Liver (tissue), 9 donors: Measurements from ENCODE around the gene TOLLIP. TPM values are rescaled to one million over a fixed set of nuclear protein-coding genes. Genes with fewer than 3 reads are reported as not detected.

Experiments used
- DNase-seq: peaks from one replicate; pipeline ENCODE4 v3.0.0-alpha.2; 2017; ENCODE audit warnings: low spot score
- H3K27ac ChIP-seq, 2 donors: one replicate each; pipeline ENCODE4 v1.7.0; 2013; ENCODE audit warnings: inconsistent platforms in 2 of 2, low read length in 2 of 2, control low read depth in 1 of 2, low read depth in 1 of 2, mild to moderate bottlenecking in 1 of 2
- H3K27me3 ChIP-seq, 4 donors: one replicate each; pipeline versions ENCODE4 v1.6.1 to v1.7.0; 2013; ENCODE audit warnings: low read length in 3 of 4, inconsistent platforms in 1 of 4, mild to moderate bottlenecking in 1 of 4, moderate library complexity in 1 of 4; ENCODE audit not compliant: control insufficient read depth in 4 of 4, insufficient read depth in 4 of 4
- H3K36me3 ChIP-seq, 4 donors: one replicate each; pipeline versions ENCODE4 v1.6.1 to v1.7.0; 2013; ENCODE audit warnings: low read length in 3 of 4, mild to moderate bottlenecking in 3 of 4, low read depth in 1 of 4, moderate library complexity in 1 of 4; ENCODE audit not compliant: control insufficient read depth in 4 of 4, insufficient read depth in 3 of 4
- H3K4me1 ChIP-seq, 4 donors: one replicate each; pipeline versions ENCODE4 v1.6.1 to v1.7.0; 2013; ENCODE audit warnings: low read length in 3 of 4, mild to moderate bottlenecking in 3 of 4, moderate library complexity in 1 of 4; ENCODE audit not compliant: control insufficient read depth in 4 of 4, insufficient read depth in 4 of 4
- H3K4me3 ChIP-seq, 3 donors: one replicate each; pipeline versions ENCODE4 v1.6.1 to v1.7.0; 2013; ENCODE audit warnings: low read length in 3 of 3, control low read depth in 1 of 3, low read depth in 1 of 3, mild to moderate bottlenecking in 1 of 3
- H3K9ac ChIP-seq, 2 donors: one replicate each; pipeline ENCODE4 v1.7.0; 2013; ENCODE audit warnings: low read length in 2 of 2, mild to moderate bottlenecking in 2 of 2, moderate library complexity in 2 of 2, control low read depth in 1 of 2, low read depth in 1 of 2
- H3K9me3 ChIP-seq, 4 donors: one replicate each; pipeline versions ENCODE4 v1.6.1 to v1.7.0; 2013; ENCODE audit warnings: low read length in 3 of 4; ENCODE audit not compliant: control insufficient read depth in 4 of 4
- ATF3 ChIP-seq: IDR thresholded peaks from 2 replicates; pipeline ENCODE4 v1.6.1; 2016; ENCODE audit warnings: antibody characterized with exemption
- CTCF ChIP-seq: fragments of 150-350 bp; IDR thresholded peaks from 2 replicates; pipeline ENCODE4 v1.5.1; 2017; ENCODE audit warnings: improper control_type of control experiment, low read depth, low read length; ENCODE audit not compliant: missing input control
- EGR1 ChIP-seq, 2 donors: IDR thresholded peaks; 2 replicates each; pipeline ENCODE4 v1.6.1; 2016 to 2018; ENCODE audit warnings: antibody characterized with exemption in 2 of 2, low read depth in 2 of 2
- FOXA1 ChIP-seq: IDR thresholded peaks from 2 replicates; pipeline ENCODE4 v1.6.1; 2016; ENCODE audit warnings: antibody characterized with exemption
- FOXA2 ChIP-seq: IDR thresholded peaks from 2 replicates; pipeline ENCODE4 v1.6.1; 2016; ENCODE audit warnings: antibody characterized with exemption
- GABPA ChIP-seq, 2 donors: IDR thresholded peaks in 1 of 2; conservative IDR thresholded peaks in 1 of 2; 2 replicates each; pipeline ENCODE4 v1.6.1; 2016; ENCODE audit warnings: antibody characterized with exemption in 2 of 2, mild to moderate bottlenecking in 1 of 2, moderate library complexity in 1 of 2
- HNF4A ChIP-seq, 2 donors: conservative IDR thresholded peaks; 2 replicates each; pipeline ENCODE4 v1.6.1; 2016; ENCODE audit warnings: antibody characterized with exemption in 2 of 2, mild to moderate bottlenecking in 2 of 2
- HNF4G ChIP-seq: IDR thresholded peaks from 2 replicates; pipeline ENCODE4 v1.6.1; 2016; ENCODE audit warnings: antibody characterized with exemption
- JUND ChIP-seq, 2 donors: IDR thresholded peaks; 2 replicates each; pipeline ENCODE4 v1.6.1; 2016; ENCODE audit warnings: antibody characterized with exemption in 2 of 2
- MAX ChIP-seq: IDR thresholded peaks from 2 replicates; pipeline ENCODE4 v1.6.1; 2016; ENCODE audit warnings: antibody characterized with exemption
- NR2F2 ChIP-seq: IDR thresholded peaks from 2 replicates; pipeline ENCODE4 v1.6.1; 2016; ENCODE audit warnings: antibody characterized with exemption
- RAD21 ChIP-seq, 2 donors: IDR thresholded peaks; 2 replicates each; pipeline ENCODE4 v1.6.1; 2016; ENCODE audit warnings: antibody characterized with exemption in 2 of 2, mild to moderate bottlenecking in 2 of 2
- REST ChIP-seq: IDR thresholded peaks from 2 replicates; pipeline ENCODE4 v1.6.1; 2016; ENCODE audit warnings: antibody characterized with exemption, mild to moderate bottlenecking
- RXRA ChIP-seq, 2 donors: IDR thresholded peaks; 2 replicates each; pipeline ENCODE4 v1.6.1; 2017 to 2018; ENCODE audit warnings: antibody characterized with exemption in 2 of 2, mild to moderate bottlenecking in 1 of 2
- SP1 ChIP-seq: IDR thresholded peaks from 2 replicates; pipeline ENCODE4 v1.6.1; 2018; ENCODE audit warnings: antibody characterized with exemption, mild to moderate bottlenecking
- TAF1 ChIP-seq: conservative IDR thresholded peaks from 2 replicates; pipeline ENCODE4 v1.6.1; 2016; ENCODE audit warnings: antibody characterized with exemption, mild to moderate bottlenecking
- YY1 ChIP-seq: IDR thresholded peaks from 2 replicates; pipeline ENCODE4 v1.6.1; 2016; ENCODE audit warnings: antibody characterized with exemption, mild to moderate bottlenecking
- ZBTB33 ChIP-seq: IDR thresholded peaks from 2 replicates; pipeline ENCODE4 v1.6.1; 2016; ENCODE audit warnings: antibody characterized with exemption
- WGBS: extraction: QIAGEN DNeasy Blood & Tissue Kit; methylation state at CpG from one replicate; pipeline ENCODE4 v1.1.7; 2013; 5-methylcytosine and 5-hydroxymethylcytosine counted together
- polyA plus RNA-seq, 2 donors: library from polyadenylated mRNA; stranded (reverse) in 1 of 2; unstranded in 1 of 2; fragments of 200-250 nt in 1 of 2; fragments of >200 nt in 1 of 2; fragmentation: Nextera tagmentation in 1 of 2; extraction: Ambion mirVana in 1 of 2; gene quantifications; one replicate each; pipeline versions ENCODE4 v1.2.1 to v1.2.3, GENCODE V29; 2013 to 2015
- total RNA-seq, 2 donors: library from RNA; depleted of rRNA; stranded (reverse); fragments of >200 nt; gene quantifications; one replicate each; pipeline ENCODE4 v1.2.3, GENCODE V29; 2014
- donor health status: healthy.
- donor health status: healthy.
- donor health status: healthy.
- donor health status: healthy.
- donor health status: healthy.

Gene TOLLIP
- total and polyA plus RNA-seq, 4 donors, result 27.5 to 102 (median 72.9) TPM

GRCh38 chr11:1271002-1271401, 38.4 kb downstream of the TOLLIP start (continued):
- TF ChIP-seq REST (no peak), TAF1 (no peak)

GRCh38 chr11:1270476-1270875, 39.0 kb downstream of the TOLLIP start:
- H3K9ac ChIP-seq, result no peak overlapping the region
- H3K9me3 ChIP-seq, result no peaks in the 10 kb centered on the region
- H3K4me3 ChIP-seq, result no peak overlapping the region
- no peaks in the 10 kb centered on the region for H3K4me1 ChIP-seq
- no peaks in the 10 kb centered on the region for H3K27me3 ChIP-seq
- peaks cover 0 to 10% (median 5%) of the 10 kb centered on the region in 4 donors for H3K36me3 ChIP-seq
- no peak overlapping the region for H3K27ac ChIP-seq
- WGBS, result 94% methylated on average over 10 of the region's 10 CpGs
- no peak for DNase-seq
- no peak for TF ChIP-seq RAD21 (IDR thresholded peaks at IDR 0.05)
- no peak for TF ChIP-seq CTCF
- TF ChIP-seq MAX, result no peak
- TF ChIP-seq FOXA2, result no peak
- TF ChIP-seq GABPA (IDR thresholded peaks at IDR 0.05 in 1 of 2, conservative IDR thresholded peaks at IDR 0.05 in 1 of 2), result no peak
- no peak for TF ChIP-seq HNF4A (conservative IDR thresholded peaks at IDR 0.05)
- TF ChIP-seq REST, result no peak
- TF ChIP-seq ATF3, result no peak
- no peak for TF ChIP-seq RXRA (IDR thresholded peaks at IDR 0.05)
- TF ChIP-seq YY1, result no peak
- no peak for TF ChIP-seq ZBTB33
- no peak for TF ChIP-seq EGR1 (IDR thresholded peaks at IDR 0.05; ENCODE audit: low read depth in 2 of 2)
- TF ChIP-seq TAF1, result no peak
- TF ChIP-seq FOXA1, result no peak
- TF ChIP-seq NR2F2, result no peak
- TF ChIP-seq SP1, result no peak
- TF ChIP-seq JUND (IDR thresholded peaks at IDR 0.05), result no peak
- TF ChIP-seq HNF4G, result no peak
